22Rv1 (cell line): ENCODE measurements around the gene LSMEM2.

Experiments used
- H3K27ac ChIP-seq: fragments of 450-650 bp; 2 replicates; pipeline ENCODE4 v1.5.1; 2017
- ZFX ChIP-seq: fragments of 450-650 bp; IDR thresholded peaks from 2 replicates; pipeline ENCODE4 v1.6.1; 2017; ENCODE audit warnings: antibody characterized with exemption, borderline replicate concordance
- TF ChIP-seq, protein P1 (sequence below): fragments of 450-650 bp; IDR thresholded peaks from 2 replicates; pipeline ENCODE4 v1.5.1; 2017; ENCODE audit warnings: mild to moderate bottlenecking

LSMEM2 gene

GRCh38 chr3:50323614-50324199 is 44.8 kb downstream of the LSMEM2 start:
- H3K27ac ChIP-seq = peak overlapping the region; percentile 85
- TF ChIP-seq, protein P1, sequence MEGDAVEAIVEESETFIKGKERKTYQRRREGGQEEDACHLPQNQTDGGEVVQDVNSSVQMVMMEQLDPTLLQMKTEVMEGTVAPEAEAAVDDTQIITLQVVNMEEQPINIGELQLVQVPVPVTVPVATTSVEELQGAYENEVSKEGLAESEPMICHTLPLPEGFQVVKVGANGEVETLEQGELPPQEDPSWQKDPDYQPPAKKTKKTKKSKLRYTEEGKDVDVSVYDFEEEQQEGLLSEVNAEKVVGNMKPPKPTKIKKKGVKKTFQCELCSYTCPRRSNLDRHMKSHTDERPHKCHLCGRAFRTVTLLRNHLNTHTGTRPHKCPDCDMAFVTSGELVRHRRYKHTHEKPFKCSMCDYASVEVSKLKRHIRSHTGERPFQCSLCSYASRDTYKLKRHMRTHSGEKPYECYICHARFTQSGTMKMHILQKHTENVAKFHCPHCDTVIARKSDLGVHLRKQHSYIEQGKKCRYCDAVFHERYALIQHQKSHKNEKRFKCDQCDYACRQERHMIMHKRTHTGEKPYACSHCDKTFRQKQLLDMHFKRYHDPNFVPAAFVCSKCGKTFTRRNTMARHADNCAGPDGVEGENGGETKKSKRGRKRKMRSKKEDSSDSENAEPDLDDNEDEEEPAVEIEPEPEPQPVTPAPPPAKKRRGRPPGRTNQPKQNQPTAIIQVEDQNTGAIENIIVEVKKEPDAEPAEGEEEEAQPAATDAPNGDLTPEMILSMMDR = no peak
- no peak for TF ChIP-seq ZFX

- peak overlapping the region; percentile 85 for H3K27ac ChIP-seq
- TF ChIP-seq ZFX = no peak
- TF ChIP-seq, protein P1 = peak; percentile 89
Observed at GRCh38 chr3:50324351-50325112, 45.6 kb downstream of the LSMEM2 start.

DNA sequence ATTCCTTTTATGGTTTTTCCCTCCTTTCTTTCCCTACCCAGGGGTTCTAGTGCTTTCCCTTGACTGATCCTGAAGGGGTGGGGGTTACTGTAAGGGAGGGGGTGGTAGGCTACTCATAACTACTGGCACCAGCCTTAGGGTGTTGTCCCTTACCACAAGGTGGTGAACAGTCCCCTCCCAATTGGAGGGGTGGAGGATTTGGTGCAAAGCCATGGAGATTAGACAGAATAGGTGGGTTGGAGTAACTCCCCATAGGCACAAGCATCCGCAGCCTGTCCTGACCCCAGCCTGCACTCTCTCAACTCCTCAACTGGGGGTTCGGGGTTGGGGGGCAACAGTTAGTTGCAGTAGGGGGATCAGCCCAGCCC is 46.2 kb downstream of the LSMEM2 start:
- peak overlapping the region; percentile 85; the same call in 1 of the 2 replicates for H3K27ac ChIP-seq
- TF ChIP-seq, protein P1 = no peak
- no peak for TF ChIP-seq ZFX

GRCh38 chr3:50325497-50326181 is 46.8 kb downstream of the LSMEM2 start:
- TF ChIP-seq ZFX = no peak
- TF ChIP-seq, protein P1 = no peak
- H3K27ac ChIP-seq = no peak overlapping the region

DNA sequence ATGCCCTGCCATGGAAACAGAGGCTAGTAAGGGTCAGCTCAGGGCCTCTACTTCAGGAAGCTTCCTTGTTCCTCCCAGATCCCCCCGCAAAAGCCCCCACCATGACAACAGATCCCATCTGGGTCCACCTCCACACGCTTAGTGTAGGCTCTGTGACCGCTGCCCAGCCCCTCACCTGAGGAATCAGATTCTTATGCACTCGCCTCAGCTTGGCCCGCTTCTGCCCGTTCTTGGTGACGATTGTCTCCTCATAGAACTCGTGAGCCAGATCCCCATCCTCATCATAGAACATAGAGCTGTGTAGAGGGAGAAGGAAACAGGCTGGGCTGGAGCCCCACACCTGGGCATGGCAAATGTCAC is 47.3 kb downstream of the LSMEM2 start:
- no peak overlapping the region for H3K27ac ChIP-seq
- TF ChIP-seq ZFX = no peak
- TF ChIP-seq, protein P1 = no peak

DNA sequence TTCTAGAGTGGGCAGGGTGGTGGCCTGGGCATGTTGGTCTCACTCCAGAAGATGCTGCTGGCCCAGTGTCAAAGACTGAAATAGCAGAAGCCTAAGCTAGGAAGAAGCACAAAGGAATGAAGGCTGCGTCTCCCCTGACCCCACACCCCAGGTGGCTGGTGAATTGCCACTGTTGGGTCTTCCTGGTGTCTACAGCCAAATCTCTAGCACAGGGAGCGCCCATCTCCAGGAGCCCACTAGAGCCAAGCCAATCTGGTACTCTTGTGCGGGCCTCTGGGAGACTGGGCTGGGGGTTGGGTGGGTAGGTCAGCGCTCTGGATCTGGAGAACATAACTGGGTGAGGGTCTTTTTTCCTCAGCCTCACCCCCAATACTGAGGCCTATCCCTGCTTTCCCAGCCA is 48.2 kb downstream of the LSMEM2 start:
- peak overlapping the region; percentile 77 for H3K27ac ChIP-seq
- no peak for TF ChIP-seq ZFX
- TF ChIP-seq, protein P1 = no peak
